ENCODE results near the gene DPP9. TPM values are rescaled to one million over a fixed set of nuclear protein-coding genes. Genes with fewer than 3 reads are reported as not detected.

The DPP9 gene
- total RNA-seq, 1 experiment from 2014 or later = 53.4 TPM

DNA sequence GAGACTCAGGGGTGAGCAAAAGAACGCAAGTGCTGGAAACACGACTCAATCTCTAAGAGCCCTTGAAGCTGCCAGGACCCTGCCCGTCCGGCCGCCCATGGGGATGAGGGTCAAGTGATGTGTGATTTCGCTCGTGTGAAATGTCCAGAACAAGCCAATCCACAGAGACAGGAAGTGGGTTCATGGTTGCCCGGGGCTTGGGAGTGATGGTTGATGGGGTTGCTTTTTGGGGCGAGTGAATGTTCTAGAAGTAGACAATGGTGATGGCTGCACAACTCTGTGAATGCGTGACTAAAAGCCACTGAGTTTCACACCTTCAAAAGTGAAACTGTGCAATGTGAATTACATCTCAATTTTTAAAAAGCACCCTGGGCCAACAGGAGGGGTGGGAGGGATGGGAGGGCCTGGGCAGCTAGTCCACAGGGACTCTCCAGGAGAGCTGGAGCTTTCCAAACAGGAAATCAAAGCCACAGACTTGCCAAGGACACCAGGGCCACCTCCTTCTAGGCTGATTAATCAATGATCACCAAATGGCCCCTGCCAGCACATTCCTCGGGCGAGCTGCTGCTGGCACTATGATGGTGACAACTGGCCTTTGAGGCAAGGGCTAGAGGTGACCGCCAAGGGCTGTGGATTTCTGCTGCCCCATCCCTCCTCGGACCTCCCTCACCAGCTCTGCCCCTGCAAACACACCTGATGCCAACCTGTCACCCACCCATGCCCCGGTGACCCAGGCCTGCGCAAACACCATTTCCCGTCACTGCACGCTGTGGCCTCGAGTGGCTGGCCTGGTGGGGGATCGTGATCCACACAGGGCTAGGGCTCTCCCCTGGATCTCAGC lies 14.0 kb downstream of the DPP9 start:
- H3K4me1 ChIP-seq = no peaks in the 10 kb centered on the region
- no peak for DNase-seq
- no peak overlapping the region for H3K27ac ChIP-seq

DNA sequence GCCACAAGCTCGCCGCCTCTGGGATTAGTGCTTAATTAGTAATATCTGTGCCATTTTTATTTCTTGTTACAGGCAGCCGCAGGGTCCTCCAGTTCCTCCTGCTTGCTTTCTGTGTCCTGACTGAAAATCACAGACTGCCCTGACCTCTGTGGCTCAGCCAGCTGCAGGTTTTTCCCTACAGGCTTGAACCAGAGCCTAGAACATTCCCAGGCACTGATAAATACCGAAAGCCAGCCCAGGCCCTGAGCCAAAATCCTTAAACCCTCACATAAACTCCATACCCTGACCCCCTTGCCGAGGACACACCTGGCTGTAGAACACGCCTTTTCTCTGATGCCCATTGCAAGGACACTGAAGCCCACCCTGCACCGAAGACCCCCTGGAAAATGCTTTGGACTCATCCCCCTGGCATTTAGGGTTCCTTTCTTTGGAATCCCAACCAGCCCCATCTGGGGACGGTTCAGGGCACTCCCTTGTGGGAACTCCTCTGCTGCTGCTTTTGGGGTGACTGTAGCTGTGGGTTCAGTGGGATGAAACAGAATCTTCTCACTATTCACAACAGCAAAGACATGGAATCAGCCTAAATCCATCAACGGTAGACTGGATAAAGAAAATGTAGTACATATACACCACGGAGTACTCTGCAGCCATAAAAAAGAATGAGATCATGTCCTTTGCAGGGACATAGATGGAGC lies 15.5 kb downstream of the DPP9 start:
- Histone ChIP-seq H3K36me3 (peaks cover 28% of the 10 kb centered on the region), H3K9me3 (replicated peaks) (no peaks in the 10 kb centered on the region), H3K4me1 (no peaks in the 10 kb centered on the region), H3K27ac (no peak overlapping the region), H3K4me3 (no peak overlapping the region), H3K27me3 (no peaks in the 10 kb centered on the region)
- DNase-seq = no peak

More for the DNA sequence above, 14.0 kb downstream of the DPP9 start:
- Histone ChIP-seq H3K4me3 (no peak overlapping the region), H3K9me3 (replicated peaks) (no peaks in the 10 kb centered on the region), H3K36me3 (peaks cover 40% of the 10 kb centered on the region), H3K27me3 (no peaks in the 10 kb centered on the region)

DNA sequence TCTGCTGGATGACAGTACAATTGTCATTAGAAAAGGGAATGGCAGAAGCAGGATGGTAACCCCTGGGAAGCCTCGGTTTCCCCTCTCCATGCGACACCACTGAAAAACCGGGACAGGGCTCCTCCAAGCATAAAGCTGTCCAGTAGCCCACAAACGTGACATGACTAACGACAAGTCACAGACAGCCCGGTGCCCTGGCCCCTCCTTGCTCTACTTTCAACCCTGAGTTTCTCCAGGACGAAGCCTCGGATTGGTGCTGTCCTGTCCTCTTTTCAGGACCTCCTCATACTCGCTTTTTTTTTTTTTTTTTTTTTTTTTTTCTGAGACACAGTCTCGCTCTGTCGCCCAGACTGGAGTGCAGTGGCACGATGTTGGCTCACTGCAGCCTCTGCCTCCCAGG lies 16.3 kb downstream of the DPP9 start:
- H3K27ac ChIP-seq = no peak overlapping the region
- peaks cover 23% of the 10 kb centered on the region for H3K36me3 ChIP-seq

DNA sequence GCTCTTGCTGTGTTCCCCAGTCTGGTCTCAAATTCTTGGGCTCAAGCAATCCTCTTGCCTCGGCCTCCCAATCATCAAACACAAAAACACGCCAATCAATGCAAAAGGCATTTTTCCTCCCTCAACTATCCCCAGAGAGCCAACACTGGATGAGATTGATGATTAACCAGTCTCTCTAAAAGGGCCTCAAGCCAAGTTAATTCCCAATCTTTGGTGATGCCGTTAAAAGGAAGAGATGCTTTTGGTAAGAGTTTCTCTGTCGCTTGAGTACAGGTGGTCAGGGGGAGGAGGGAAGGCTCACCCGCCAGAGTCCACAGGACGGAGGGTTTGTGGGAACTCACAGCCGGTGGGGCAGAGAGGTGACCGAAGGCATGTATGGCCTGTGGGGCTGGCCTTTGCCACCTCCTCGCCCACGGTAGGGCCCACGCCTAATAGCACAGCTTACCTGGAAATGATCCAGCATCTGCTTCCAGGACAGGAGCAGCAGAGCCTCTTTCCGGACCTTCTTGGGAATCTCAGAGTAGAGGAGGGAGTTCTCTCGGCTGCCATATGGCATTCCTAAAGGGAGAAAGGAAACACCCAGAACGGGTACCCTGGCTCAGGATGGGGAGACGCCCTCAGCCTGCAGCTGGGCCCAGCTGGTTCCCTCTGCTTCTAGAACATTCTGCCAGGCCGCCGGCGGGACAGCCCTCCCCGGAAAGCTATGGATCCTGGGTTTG lies 18.1 kb downstream of the DPP9 start:
- Histone ChIP-seq H3K27ac (no peak overlapping the region), H3K4me3 (no peak overlapping the region), H3K4me1 (no peaks in the 10 kb centered on the region), H3K9me3 (replicated peaks) (no peaks in the 10 kb centered on the region), H3K36me3 (peaks cover 20% of the 10 kb centered on the region; the same call in 1 of the 2 replicates), H3K27me3 (no peaks in the 10 kb centered on the region)
- DNase-seq = no peak

More for the DNA sequence above, 16.3 kb downstream of the DPP9 start:
- Histone ChIP-seq H3K27me3 (no peaks in the 10 kb centered on the region), H3K4me1 (no peaks in the 10 kb centered on the region), H3K4me3 (no peak overlapping the region), H3K9me3 (replicated peaks) (no peaks in the 10 kb centered on the region)
- DNase-seq = no peak

DNA sequence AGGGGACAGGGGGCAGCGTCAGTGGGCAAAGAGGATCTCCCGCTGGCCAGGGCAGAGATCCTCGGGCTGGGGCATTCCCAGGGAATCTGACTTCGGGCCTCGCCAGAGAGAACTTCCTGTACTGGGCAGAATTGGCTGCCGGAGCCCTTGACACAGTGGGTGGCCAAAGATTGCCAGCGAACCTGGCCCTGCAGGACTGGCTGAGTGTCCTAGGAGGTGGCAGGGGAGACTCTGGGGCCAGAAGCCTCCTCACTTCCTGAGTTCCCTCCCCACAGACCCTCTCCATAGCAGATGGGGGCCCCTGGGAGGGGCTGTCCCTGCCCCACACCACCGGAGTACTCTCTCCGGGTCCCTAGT lies 19.3 kb downstream of the DPP9 start:
- Histone ChIP-seq H3K9me3 (replicated peaks) (no peaks in the 10 kb centered on the region), H3K27ac (no peak overlapping the region), H3K36me3 (peaks cover 27% of the 10 kb centered on the region; the same call in 1 of the 2 replicates), H3K4me1 (no peaks in the 10 kb centered on the region), H3K4me3 (no peak overlapping the region), H3K27me3 (no peaks in the 10 kb centered on the region)
- no peak for DNase-seq

DNA sequence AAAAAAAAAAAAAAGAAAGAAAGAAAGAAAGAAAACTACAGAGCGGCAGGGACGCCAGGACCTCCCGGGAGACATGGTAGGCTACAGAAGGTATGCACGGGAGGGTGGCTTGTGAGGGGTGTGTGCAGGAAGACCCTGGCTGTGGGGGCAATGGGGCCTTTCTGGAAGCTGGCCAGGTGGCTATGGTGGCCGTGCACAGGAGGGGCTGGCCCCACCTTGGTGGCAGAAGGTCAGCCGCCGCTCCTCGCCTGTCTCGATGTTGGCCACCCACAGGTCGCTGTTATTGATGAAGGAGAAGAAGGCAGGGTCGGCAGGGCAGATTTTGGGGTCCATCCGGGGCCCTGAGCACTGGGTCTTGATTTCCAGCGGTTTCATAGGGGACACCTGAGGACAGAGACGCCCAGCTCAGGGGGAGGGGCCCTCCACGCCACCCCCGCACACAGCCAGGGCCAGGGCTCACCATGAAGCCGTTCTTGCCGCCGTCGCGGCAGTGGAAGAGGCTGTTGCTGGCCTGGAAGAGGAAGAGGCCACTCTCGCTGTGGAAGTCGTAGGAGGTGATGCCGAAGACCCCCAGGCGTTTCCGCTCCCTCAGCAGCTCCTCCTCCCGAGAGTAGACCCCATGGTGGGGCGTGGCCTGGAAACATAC lies 19.8 kb downstream of the DPP9 start:
- Histone ChIP-seq H3K9me3 (replicated peaks) (no peaks in the 10 kb centered on the region), H3K27me3 (no peaks in the 10 kb centered on the region), H3K36me3 (peaks cover 27% of the 10 kb centered on the region; the same call in 1 of the 2 replicates), H3K4me3 (no peak overlapping the region), H3K4me1 (no peaks in the 10 kb centered on the region), H3K27ac (no peak overlapping the region)
- no peak for DNase-seq

DNA sequence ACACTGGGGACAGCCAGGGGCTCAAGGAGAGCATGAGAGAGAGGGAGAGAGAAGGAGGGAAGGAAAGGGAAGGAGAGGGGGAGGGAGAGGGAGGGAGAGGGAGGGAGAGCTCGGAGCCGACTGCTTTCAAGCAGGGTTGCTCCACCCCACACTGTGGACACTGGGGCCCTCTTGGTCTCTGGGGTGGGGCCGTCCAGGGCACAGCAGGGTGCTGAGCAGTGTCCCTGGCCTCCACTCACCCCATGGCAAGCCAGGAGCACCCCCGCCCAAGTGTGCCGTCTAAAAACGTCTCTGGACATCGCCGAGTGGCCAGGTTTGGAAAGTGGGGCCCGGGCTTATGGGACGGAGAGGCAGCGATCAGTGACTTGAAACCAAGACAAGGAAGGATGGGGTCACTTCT lies 20.9 kb downstream of the DPP9 start:
- DNase-seq = no peak
- H3K27me3 ChIP-seq = no peaks in the 10 kb centered on the region
- H3K9me3 ChIP-seq (replicated peaks) = no peaks in the 10 kb centered on the region
- H3K4me3 ChIP-seq = no peak overlapping the region
- peaks cover 25% of the 10 kb centered on the region; the same call in 1 of the 2 replicates for H3K36me3 ChIP-seq
- no peaks in the 10 kb centered on the region for H3K4me1 ChIP-seq
- H3K27ac ChIP-seq = no peak overlapping the region

DNA sequence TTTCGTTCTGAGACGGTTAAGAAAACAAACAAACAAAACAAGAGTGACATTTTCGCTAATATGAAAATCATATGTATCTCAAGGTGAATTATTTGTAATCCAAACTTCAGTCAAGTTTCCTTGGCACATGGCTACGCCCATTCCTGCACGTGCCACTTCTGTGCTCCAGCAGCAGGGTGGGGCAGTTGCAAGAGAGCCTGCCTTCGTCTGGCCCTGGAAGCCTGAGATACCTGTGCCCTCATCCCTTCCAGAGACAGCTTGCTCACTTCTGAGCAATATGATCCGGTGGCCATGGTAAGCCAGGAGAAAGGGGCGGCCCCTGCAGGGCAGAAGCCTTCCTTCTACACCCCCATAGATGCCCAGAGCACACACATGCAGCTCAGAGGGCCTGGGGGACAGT lies 22.1 kb downstream of the DPP9 start:
- Histone ChIP-seq H3K36me3 (peaks cover 27% of the 10 kb centered on the region; the same call in 1 of the 2 replicates), H3K4me3 (no peak overlapping the region), H3K4me1 (peaks cover 6% of the 10 kb centered on the region)

DNA sequence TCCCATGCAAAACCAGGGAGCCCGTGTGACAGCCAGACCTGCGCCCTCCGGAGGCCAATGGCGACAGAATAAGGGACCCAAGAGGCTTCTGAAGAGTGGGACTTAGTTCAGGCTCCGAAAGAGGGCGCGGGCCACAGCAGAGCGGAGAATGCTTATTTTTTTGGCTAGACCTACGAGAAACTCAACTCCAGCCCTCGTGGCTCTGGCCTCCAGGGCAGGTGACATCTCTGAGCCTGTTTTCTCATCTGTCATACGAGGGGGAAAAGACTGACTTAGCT lies 23.0 kb downstream of the DPP9 start:
- DNase-seq = no peak
- Histone ChIP-seq H3K4me1 (peaks cover 14% of the 10 kb centered on the region), H3K36me3 (peaks cover 27% of the 10 kb centered on the region; the same call in 1 of the 2 replicates)

More for the DNA sequence above, 22.1 kb downstream of the DPP9 start:
- H3K27ac ChIP-seq = no peak overlapping the region
- no peaks in the 10 kb centered on the region for H3K27me3 ChIP-seq
- DNase-seq = no peak
- H3K9me3 ChIP-seq (replicated peaks) = no peaks in the 10 kb centered on the region

DNA sequence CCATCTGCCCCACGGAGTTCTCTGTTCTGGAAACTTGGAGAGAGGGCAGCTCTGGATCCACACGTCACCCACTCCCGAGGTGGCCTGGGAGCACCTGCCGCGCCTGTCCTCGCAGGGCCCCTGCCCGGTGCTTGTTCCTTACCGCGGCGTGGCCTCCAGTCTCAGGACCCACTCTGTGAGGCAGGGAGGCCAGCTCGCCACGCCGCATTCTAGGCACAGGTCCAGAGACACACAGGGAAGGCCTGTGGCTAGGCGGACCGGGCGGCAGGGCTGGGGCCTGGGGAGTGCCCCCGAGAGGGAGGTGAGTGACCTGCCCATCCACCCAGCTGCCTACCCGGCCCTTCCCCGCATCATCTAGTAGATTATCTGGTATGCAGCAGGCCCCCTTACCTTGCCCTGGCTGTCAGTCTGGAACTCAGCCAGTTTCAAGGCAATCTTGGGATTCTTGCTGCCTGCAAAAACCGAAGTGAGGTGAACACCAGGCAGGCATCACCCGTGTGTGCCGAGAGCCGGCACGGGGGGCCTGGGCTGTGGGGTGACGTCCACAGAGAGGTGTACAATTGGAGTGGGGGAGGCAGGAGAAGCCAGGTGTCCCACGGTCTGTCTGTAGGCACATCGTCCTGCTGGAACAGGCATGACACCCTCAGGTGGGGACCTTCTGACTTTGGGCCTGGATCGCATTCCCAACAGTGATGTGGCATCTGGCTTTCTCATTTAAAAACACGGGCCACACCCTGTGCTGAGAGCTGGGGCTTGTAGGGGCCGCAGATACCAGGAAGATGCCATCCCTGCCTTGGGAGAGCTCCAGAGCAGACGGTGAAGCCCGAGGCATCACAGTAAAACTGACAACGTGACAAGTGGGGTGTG lies 23.6 kb downstream of the DPP9 start:
- Histone ChIP-seq H3K36me3 (peaks cover 27% of the 10 kb centered on the region; the same call in 1 of the 2 replicates), H3K27ac (no peak overlapping the region)
- DNase-seq = no peak

More for the DNA sequence above, 23.0 kb downstream of the DPP9 start:
- Histone ChIP-seq H3K9me3 (replicated peaks) (no peaks in the 10 kb centered on the region), H3K4me3 (no peak overlapping the region), H3K27me3 (no peaks in the 10 kb centered on the region), H3K27ac (no peak overlapping the region)

DNA sequence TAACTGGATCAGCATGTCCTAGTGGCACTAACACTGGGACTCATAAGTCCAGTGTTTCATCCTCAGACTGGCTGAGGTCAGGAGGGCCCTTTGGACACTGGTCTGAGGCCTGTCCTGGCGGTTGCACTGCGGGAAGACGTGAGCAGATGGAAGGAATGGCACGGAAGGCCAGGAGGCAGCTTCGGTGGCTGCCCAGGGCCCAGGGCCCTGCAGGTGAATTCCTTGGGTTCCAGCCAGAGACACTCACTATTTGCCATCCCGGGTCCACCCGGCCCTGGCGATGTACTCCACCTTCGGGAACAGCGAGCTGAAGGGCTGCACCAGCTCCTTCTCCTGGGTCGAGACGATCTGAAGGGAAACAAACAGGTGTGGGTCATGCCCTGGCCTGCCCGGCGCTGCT lies 26.3 kb downstream of the DPP9 start:
- no peaks in the 10 kb centered on the region for H3K27me3 ChIP-seq
- no peak for DNase-seq
- no peaks in the 10 kb centered on the region for H3K9me3 ChIP-seq (replicated peaks)
- peaks cover 21% of the 10 kb centered on the region; the same call in 1 of the 2 replicates for H3K36me3 ChIP-seq
- H3K4me3 ChIP-seq = no peak overlapping the region
- H3K4me1 ChIP-seq = peaks cover 41% of the 10 kb centered on the region
- no peak overlapping the region for H3K27ac ChIP-seq

More for the DNA sequence above, 23.6 kb downstream of the DPP9 start:
- Histone ChIP-seq H3K9me3 (replicated peaks) (no peaks in the 10 kb centered on the region), H3K4me3 (no peak overlapping the region), H3K4me1 (peaks cover 19% of the 10 kb centered on the region), H3K27me3 (no peaks in the 10 kb centered on the region)

DNA sequence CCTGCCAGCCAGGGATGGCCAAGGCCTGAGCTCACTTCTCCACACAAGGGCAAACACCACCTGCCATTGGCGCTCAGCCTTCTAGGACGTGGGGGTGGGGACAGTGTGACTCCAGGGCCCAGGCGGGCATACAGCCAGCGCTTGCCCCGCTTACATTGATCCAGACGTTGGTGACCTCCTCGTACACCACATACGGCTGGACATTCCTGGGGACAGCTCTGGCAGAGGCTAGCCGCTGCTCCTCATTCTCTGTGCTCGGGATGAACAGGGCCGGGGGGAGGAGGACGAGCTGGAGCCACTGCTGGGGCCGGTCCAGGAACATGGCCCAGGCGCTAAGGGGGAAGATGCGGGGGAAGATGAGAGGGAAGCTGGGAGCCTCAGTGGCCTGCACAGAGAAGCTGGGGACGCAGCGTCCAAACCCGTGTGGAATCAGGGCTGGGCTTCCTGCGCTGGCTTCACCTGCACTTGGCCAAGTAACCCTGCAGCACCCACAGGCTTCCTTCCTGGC lies 28.4 kb downstream of the DPP9 start:
- peak overlapping the region; percentile 85 for H3K27ac ChIP-seq
- H3K36me3 ChIP-seq = peaks cover 14% of the 10 kb centered on the region
- peaks cover 49% of the 10 kb centered on the region for H3K4me1 ChIP-seq
- H3K9me3 ChIP-seq (replicated peaks) = no peaks in the 10 kb centered on the region
- H3K4me3 ChIP-seq = no peak overlapping the region
- H3K27me3 ChIP-seq = no peaks in the 10 kb centered on the region
- DNase-seq = peak in 1 of 2 experiments; percentile 27

DNA sequence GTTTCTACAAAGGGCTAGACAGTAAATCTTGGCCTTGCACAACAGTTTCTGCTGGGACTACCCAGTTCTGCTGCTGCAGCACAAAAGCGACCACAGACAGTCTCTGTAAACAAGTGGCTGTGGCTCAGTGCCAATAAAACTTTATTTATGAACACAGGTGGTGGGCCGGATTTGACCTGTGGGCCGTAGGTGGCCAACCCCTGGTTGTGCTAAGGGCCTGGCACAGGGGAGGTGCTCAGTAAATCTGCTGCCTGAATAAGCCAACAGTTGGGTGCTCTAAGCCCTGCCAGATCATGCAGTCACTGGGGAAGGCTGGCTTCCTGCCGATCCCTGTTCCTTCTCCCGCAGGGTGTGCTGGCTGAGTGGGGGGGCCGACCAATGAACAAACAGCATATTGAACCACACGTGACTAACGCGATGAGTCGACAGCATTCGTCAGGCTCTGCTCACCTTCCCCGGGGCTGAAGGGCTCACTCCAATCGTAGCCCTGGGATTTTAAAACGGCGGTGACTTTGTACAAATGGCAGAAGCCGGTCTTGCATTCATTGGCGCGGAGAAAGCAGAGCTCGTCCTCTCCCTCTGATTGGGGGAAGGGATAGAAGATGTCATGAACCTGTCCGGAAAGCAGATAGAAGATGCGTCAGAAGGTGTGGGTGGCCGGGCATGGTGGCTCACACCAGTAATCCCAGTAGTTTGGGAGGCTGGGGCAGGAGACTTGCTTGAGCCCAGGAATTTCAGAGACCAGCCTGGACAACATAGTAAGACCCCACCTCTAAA lies 29.2 kb downstream of the DPP9 start:
- DNase-seq = peak; percentile 95 to 96
- Histone ChIP-seq H3K4me3 (peak overlapping the region; percentile 4; the same call in 1 of the 2 replicates), H3K4me1 (peaks cover 49% of the 10 kb centered on the region), H3K9me3 (replicated peaks) (no peaks in the 10 kb centered on the region), H3K36me3 (peaks cover 15% of the 10 kb centered on the region), H3K27ac (peak overlapping the region; percentile 85), H3K27me3 (no peaks in the 10 kb centered on the region)
